Right ventricle myocardium superior (tissue), 1 donor: ENCODE data around the gene KLHL17. TPM values are rescaled to one million over a fixed set of nuclear protein-coding genes. Genes with fewer than 3 reads are reported as not detected.

Experiments
- total RNA-seq: library from RNA; stranded (reverse); fragmentation: NEBNext Ultra II Directional; extraction: Animal tissue kit (Norgen Biotek cat#: 25700); gene quantifications from one replicate; pipeline ENCODE4 v1.2.1, GENCODE V29; 2021
- donor health status: DM: no; HTN: yes; CAD: no; lungs with severe emphysema.

KLHL17 gene
- total RNA-seq, 1 donor from 2014 or later = 5.6 TPM

Other genes with a start within 250 kb of the KLHL17 start
- 1.5 TPM for gene SAMD11, start 36.7 kb upstream of the KLHL17 start, total RNA-seq
- gene NOC2L, start 1.3 kb upstream of the KLHL17 start, total RNA-seq = 42.8 TPM
- gene PLEKHN1, start 5.9 kb downstream of the KLHL17 start, total RNA-seq = not detected
- gene PERM1, start 21.5 kb downstream of the KLHL17 start, total RNA-seq = 170 TPM
- 27.4 TPM for gene HES4, start 39.5 kb downstream of the KLHL17 start, total RNA-seq
- 13.3 TPM for gene ISG15, start 52.9 kb downstream of the KLHL17 start, total RNA-seq
- 12.8 TPM for gene AGRN, start 59.5 kb downstream of the KLHL17 start, total RNA-seq
- gene RNF223, start 113.7 kb downstream of the KLHL17 start, total RNA-seq = not detected
- 2.4 TPM for gene C1orf159, start 155.5 kb downstream of the KLHL17 start, total RNA-seq
- 0.22 TPM for gene TTLL10, start 213.3 kb downstream of the KLHL17 start, total RNA-seq
- 0.32 TPM for gene TNFRSF18, start 246.0 kb downstream of the KLHL17 start, total RNA-seq